K562 (cell line): ENCODE results near the gene STK11. TPM values are rescaled to one million over a fixed set of nuclear protein-coding genes. Genes with fewer than 3 reads are reported as not detected.

Experiments used
- ATAC-seq: fragments of 200-7000 bp; cut with Tn5 transposase; 3 replicates; pipeline ENCODE4 v1.9.1; 2020; ENCODE audit warnings: moderate library complexity
- BruUV-seq: library from RNA; stranded (reverse); fragments of 400-500 nt; replicated peaks from 2 replicates; lab custom pipeline; 2021; lab: Mats Ljungman, UMichigan
- CTCF ChIA-PET: fragments of 300-600 bp; formaldehyde crosslinking; extraction: SDS; loops from one replicate; lab custom pipeline; 2021; ENCODE audit warnings: low intra/inter-chr PET ratio; lab: Yijun Ruan, JAX
- POLR2A ChIA-PET: fragments of 300-600, 350-650 bp; sonication (Branson Sonifier 250); formaldehyde crosslinking; extraction: SDS; loops from one replicate; lab custom pipeline; 2021; ENCODE audit warnings: antibody characterized with exemption, inconsistent platforms; lab: Yijun Ruan, JAX
- DNase-seq, 4 experiments: peaks; one replicate each; pipeline versions ENCODE4 v3.0.0 to v3.0.0-alpha.2; 2011 to 2018; ENCODE audit warnings: low spot score in 3 of 4, mixed read lengths in 3 of 4; ENCODE audit errors: extremely low read depth in 1 of 4
- FAIRE-seq: peaks from 2 replicates; lab custom pipeline; 2011; peaks lifted over from hg19 to GRCh38; lab: Jason Lieb, UNC
- H2AFZ ChIP-seq: 2 replicates; pipeline ENCODE4 v1.6.0; 2011; ENCODE audit warnings: low read depth, low read length, control low read depth, inconsistent platforms
- H3K27ac ChIP-seq: fragments of 200-600 bp; 3 replicates; pipeline ENCODE4 v1.8.0; 2011; ENCODE audit warnings: low read depth, mild to moderate bottlenecking, control low read depth, inconsistent platforms, low read length, moderate library complexity, mixed read lengths; ENCODE audit errors: extremely low read depth
- H3K27me3 ChIP-seq, 2 experiments: fragments of 300-600 bp in 1 of 2; 2 replicates in 1 of 2; 3 replicates in 1 of 2; pipeline versions ENCODE4 v1.6.0 to v1.8.0; 2011; ENCODE audit warnings: inconsistent platforms in 2 of 2, low read length in 2 of 2, mild to moderate bottlenecking in 1 of 2, mixed read lengths in 1 of 2, moderate library complexity in 1 of 2; ENCODE audit not compliant: control insufficient read depth in 2 of 2, insufficient read depth in 2 of 2
- H3K36me3 ChIP-seq: fragments of 300-600 bp; 3 replicates; pipeline ENCODE4 v1.8.0; 2011; ENCODE audit warnings: mild to moderate bottlenecking, low read length, inconsistent platforms; ENCODE audit not compliant: control insufficient read depth, insufficient read depth
- H3K4me1 ChIP-seq, 2 experiments: fragments of 200-600 bp in 1 of 2; replicated peaks in 1 of 2; 2 replicates in 1 of 2; 3 replicates in 1 of 2; pipeline versions ENCODE4 v1.5.1 to v1.8.0; 2011; ENCODE audit warnings: inconsistent platforms in 2 of 2, low read length in 2 of 2, mild to moderate bottlenecking in 1 of 2, mixed read lengths in 1 of 2, moderate library complexity in 1 of 2; ENCODE audit not compliant: control insufficient read depth in 2 of 2, insufficient read depth in 2 of 2
- H3K4me2 ChIP-seq: 2 replicates; pipeline ENCODE4 v1.6.1; 2011; ENCODE audit warnings: low read length, control low read depth, inconsistent platforms, mixed read lengths; ENCODE audit not compliant: insufficient read depth
- H3K4me3 ChIP-seq: fragments of 200-600 bp; sonication (generic), shearing (Covaris generic); 2 replicates; pipeline ENCODE4 v1.5.1; 2016; ENCODE audit warnings: control low read depth, inconsistent platforms
- H3K79me2 ChIP-seq: fragments of 200-600 bp; 3 replicates; pipeline ENCODE4 v1.8.0; 2011; ENCODE audit warnings: low read length, inconsistent platforms; ENCODE audit not compliant: control insufficient read depth, insufficient read depth
- H3K9ac ChIP-seq, 2 experiments: 2 replicates each; pipeline versions ENCODE4 v1.6.0 to v1.6.1; 2011; ENCODE audit warnings: low read depth in 2 of 2, low read length in 2 of 2, control low read depth in 1 of 2, inconsistent platforms in 1 of 2, mild to moderate bottlenecking in 1 of 2, mixed read lengths in 1 of 2; ENCODE audit not compliant: insufficient read depth in 1 of 2
- H3K9me1 ChIP-seq: one replicate; pipeline ENCODE4 v1.6.0; 2011; ENCODE audit warnings: inconsistent platforms, mild to moderate bottlenecking, low read length, moderate library complexity; ENCODE audit not compliant: control insufficient read depth, insufficient read depth
- H3K9me3 ChIP-seq: replicated peaks from 2 replicates; pipeline ENCODE4 v1.5.1; 2011; ENCODE audit warnings: low read depth, low read length, inconsistent platforms; ENCODE audit not compliant: control insufficient read depth, insufficient read depth
- H4K20me1 ChIP-seq: replicated peaks from 2 replicates; pipeline ENCODE4 v1.6.1; 2011; ENCODE audit warnings: low read length, inconsistent platforms, mixed read lengths; ENCODE audit not compliant: control insufficient read depth, insufficient read depth
- ARHGAP35 ChIP-seq: fragments of 450-650 bp; IDR thresholded peaks from 2 replicates; pipeline ENCODE4 v1.6.1; 2018; ENCODE audit not compliant: partially characterized antibody
- FOXJ3 ChIP-seq: sonication (generic); formaldehyde crosslinking; IDR thresholded peaks from 2 replicates; pipeline ENCODE4 v1.4.0; 2020; ENCODE audit warnings: mild to moderate bottlenecking, missing genetic modification reagents
- HCFC1 ChIP-seq: IDR thresholded peaks from 2 replicates; pipeline ENCODE4 v1.6.1; 2012; ENCODE audit warnings: low read depth, low read length, improper control_type of control experiment
- HMGXB4 ChIP-seq: sonication (generic); formaldehyde crosslinking; IDR thresholded peaks from 2 replicates; pipeline ENCODE4 v1.8.1; 2023; ENCODE audit warnings: mild to moderate bottlenecking, missing genetic modification reagents
- HSF4 ChIP-seq: fragments of 250-450 bp; sonication (Bioruptor Pico); IDR thresholded peaks from 2 replicates; pipeline ENCODE4 v2.1.2; 2022; ENCODE audit warnings: mild to moderate bottlenecking, moderate library complexity, borderline replicate concordance
- KAT2B ChIP-seq: IDR thresholded peaks from one replicate; pipeline ENCODE4 v1.6.1; 2012; ENCODE audit warnings: low read depth, mild to moderate bottlenecking, control low read depth, inconsistent platforms, low read length, moderate library complexity
- KDM1A ChIP-seq, 2 experiments: fragments of 450-650 bp; IDR thresholded peaks; 2 replicates each; pipeline ENCODE4 v1.6.1; 2016; ENCODE audit warnings: mild to moderate bottlenecking in 2 of 2
- KDM4B ChIP-seq, 2 experiments: fragments of 450-650 bp in 1 of 2; sonication (generic) in 1 of 2; IDR thresholded peaks; 2 replicates each; pipeline ENCODE4 v1.6.1; 2016 to 2017; ENCODE audit warnings: borderline replicate concordance in 2 of 2, antibody characterized with exemption in 1 of 2, low read depth in 1 of 2, mild to moderate bottlenecking in 1 of 2
- MIER1 ChIP-seq: fragments of 450-650 bp; IDR thresholded peaks from 2 replicates; pipeline ENCODE4 v1.6.1; 2016; ENCODE audit warnings: antibody characterized with exemption, mild to moderate bottlenecking, low read depth
- PHF20 ChIP-seq: fragments of 450-650 bp; IDR thresholded peaks from 2 replicates; pipeline ENCODE4 v1.6.1; 2018; ENCODE audit not compliant: partially characterized antibody
- SAFB2 ChIP-seq: fragments of 200-400 bp; formaldehyde crosslinking; IDR thresholded peaks from 2 replicates; pipeline ENCODE4 v1.6.1; 2018; ENCODE audit warnings: borderline replicate concordance, low read length, low read depth, moderate library complexity; ENCODE audit not compliant: severe bottlenecking
- USF1 ChIP-seq: sonication (generic); formaldehyde crosslinking; IDR thresholded peaks from 2 replicates; pipeline ENCODE4 v1.9.0; 2022; ENCODE audit warnings: mild to moderate bottlenecking, missing genetic modification reagents
- ZBTB12 ChIP-seq: fragments of 250-450 bp; sonication (Bioruptor Pico); IDR thresholded peaks from 2 replicates; pipeline ENCODE4 v1.4.0; 2020
- ZNF175 ChIP-seq: fragments of 200-800 bp; sonication (Bioruptor generic); IDR thresholded peaks from 2 replicates; pipeline ENCODE4 v1.6.1; 2016; ENCODE audit warnings: low read depth, mild to moderate bottlenecking, missing genetic modification characterization, missing compliant biosample characterization
- ZSCAN32 ChIP-seq: fragments of 450-650 bp; formaldehyde crosslinking; IDR thresholded peaks from 2 replicates; pipeline ENCODE4 v1.4.0; 2020; ENCODE audit warnings: mild to moderate bottlenecking, moderate library complexity
- WGBS: fragments of 100-300 bp; shearing (Covaris generic); methylation state at CpG from one replicate; pipeline ENCODE4 v1.1.6; 2016; ENCODE audit warnings: low coverage, mixed read lengths; ENCODE audit not compliant: insufficient coverage; ENCODE audit errors: missing lambda C conversion rate; 5-methylcytosine and 5-hydroxymethylcytosine counted together
- in situ Hi-C: fragments of 300-500 bp; cut with MboI; formaldehyde crosslinking; loops from 4 replicates; pipeline ENCODE4 v1.15.0; 2018; ENCODE audit warnings: inconsistent platforms, mixed read lengths
- intact Hi-C: fragments of 100-400 bp; cut with micrococcal nuclease; formaldehyde crosslinking; loops from 2 replicates; pipeline ENCODE4 v1.14.2; 2022
- polyA plus RNA-seq, 8 experiments: library from polyadenylated mRNA; depleted of rRNA in 4 of 8; stranded (reverse) in 5 of 8; unstranded in 3 of 8; fragments of >200 nt; fragmentation: Nextera tagmentation in 2 of 8; fragmentation: Illumina TruSeq in 1 of 8; extraction: Ambion mirVana in 2 of 8; extraction: Trizol in 1 of 8; gene quantifications; 2 replicates each; pipeline versions ENCODE4 v1.2.1 to v1.2.3, GENCODE V29; 2011 to 2014; ENCODE audit warnings: inconsistent platforms in 1 of 8, missing spikeins in 1 of 8
- total RNA-seq, 7 experiments: library from RNA; depleted of rRNA in 6 of 7; stranded (reverse); fragments of >200 nt in 6 of 7; fragmentation: Illumina TruSeq in 2 of 7; extraction: Trizol in 2 of 7; gene quantifications; 2 replicates each; pipeline versions ENCODE4 v1.2.1 to v1.2.3, GENCODE V29; 2011 to 2021; ENCODE audit warnings: low replicate concordance in 1 of 7
- TF ChIP-seq, protein P1 (sequence below): fragments of 250-450 bp; sonication (Bioruptor Pico); IDR thresholded peaks from 2 replicates; pipeline ENCODE4 v1.6.1; 2021; ENCODE audit warnings: mild to moderate bottlenecking

The STK11 gene
- total and polyA plus RNA-seq, 9 of the 15 experiments (the other 6 are each of a cell fraction or from before 2014, with no cell fraction given), result 0.15 to 96.5 (median 31.7) TPM

GRCh38 chr19:1275976-1276627 lies 70.5 kb downstream of the STK11 start:
- DNase-seq, result no peak
- peaks cover 47 to 94% of the 10 kb centered on the region in 2 experiments for H3K4me1 ChIP-seq
- CTCF ChIA-PET, result interaction anchor here (0.7 kb wide), 1 partner anchor 49 kb away, joined by 3 read pairs; no protein-coding TSS in a partner anchor
- no peak for TF ChIP-seq ARHGAP35
- no peak for TF ChIP-seq FOXJ3 (CRISPR knock-in tag)
- no peak for TF ChIP-seq HCFC1
- 0 out of 4 replicates have a peak, but pooled peaks of 1 of the 2 experiments have one; percentile 75 for TF ChIP-seq KDM4B (IDR thresholded peaks at IDR 0.05; ENCODE audit: borderline replicate concordance in 2 of 2, low read depth in 1 of 2)
- TF ChIP-seq ZSCAN32 (CRISPR knock-in tag), result no peak
- TF ChIP-seq SAFB2, result no peak
- no peak for TF ChIP-seq HSF4 (CRISPR knock-in tag)
- peak; percentile 14; the same call in 1 of the 2 replicates for TF ChIP-seq ZNF175 (CRISPR knock-in tag)
- TF ChIP-seq, protein P1, sequence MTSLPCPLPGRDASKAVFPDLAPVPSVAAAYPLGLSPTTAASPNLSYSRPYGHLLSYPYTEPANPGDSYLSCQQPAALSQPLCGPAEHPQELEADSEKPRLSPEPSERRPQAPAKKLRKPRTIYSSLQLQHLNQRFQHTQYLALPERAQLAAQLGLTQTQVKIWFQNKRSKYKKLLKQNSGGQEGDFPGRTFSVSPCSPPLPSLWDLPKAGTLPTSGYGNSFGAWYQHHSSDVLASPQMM (CRISPR knock-in tag), result no peak
- TF ChIP-seq HMGXB4 (CRISPR knock-in tag), result no peak; the same call in 1 of the 2 replicates
- TF ChIP-seq KAT2B, result no peak
- TF ChIP-seq KDM1A (IDR thresholded peaks at IDR 0.05), result no peak
- TF ChIP-seq MIER1, result 0 out of 2 replicates have a peak, but pooled peaks have one; percentile 23
- TF ChIP-seq ZBTB12, result no peak
- no peak; the same call in none of the 2 replicates for TF ChIP-seq USF1 (CRISPR knock-in tag)
- TF ChIP-seq PHF20, result no peak

More at GRCh38 chr19:1275976-1276627, 70.5 kb downstream of the STK11 start:
- in situ Hi-C loops (loop anchor here (5.0 kb wide), 1 partner anchor 106 kb away; the partner anchor contains the start of gene NDUFS7), intact Hi-C loops (loop anchor here (10.0 kb wide), 1 partner anchor 169 kb away; no protein-coding TSS in a partner anchor)
- FAIRE-seq, result no peak
- Histone ChIP-seq H3K9me1 (no peaks in the 10 kb centered on the region), H3K36me3 (peaks cover 80% of the 10 kb centered on the region), H3K27me3 (no peaks in the 10 kb centered on the region), H3K9me3 (no peaks in the 10 kb centered on the region), H3K79me2 (peaks cover 58% of the 10 kb centered on the region), H2AFZ (peak overlapping the region; percentile 62; the same call in 1 of the 2 replicates), H3K4me3 (peak overlapping the region; percentile 68), H3K9ac (peak overlapping the region; percentile 90 to 92), H3K4me2 (peak overlapping the region; percentile 88), H4K20me1 (peaks cover 23% of the 10 kb centered on the region), H3K27ac (peak overlapping the region; percentile 92)
- BruUV-seq, result no TSS peak
- ATAC-seq, result no peak
- POLR2A ChIA-PET, result interaction anchor here (0.7 to 1.4 kb wide), 3 partner anchors 9 to 165 kb away, joined by 3 to 5 read pairs (median 3); no protein-coding TSS in a partner anchor
- WGBS, result 1% methylated on average over 39 of the region's 43 CpGs
